ENCODE results near the gene RND2. TPM values are rescaled to one million over a fixed set of nuclear protein-coding genes. Genes with fewer than 3 reads are reported as not detected.

RND2 gene
- total and polyA plus RNA-seq, 2 of the 13 experiments (the other 11 are each of a cell fraction or from before 2014, with no cell fraction given) = 0.05 to 0.11 TPM

DNA sequence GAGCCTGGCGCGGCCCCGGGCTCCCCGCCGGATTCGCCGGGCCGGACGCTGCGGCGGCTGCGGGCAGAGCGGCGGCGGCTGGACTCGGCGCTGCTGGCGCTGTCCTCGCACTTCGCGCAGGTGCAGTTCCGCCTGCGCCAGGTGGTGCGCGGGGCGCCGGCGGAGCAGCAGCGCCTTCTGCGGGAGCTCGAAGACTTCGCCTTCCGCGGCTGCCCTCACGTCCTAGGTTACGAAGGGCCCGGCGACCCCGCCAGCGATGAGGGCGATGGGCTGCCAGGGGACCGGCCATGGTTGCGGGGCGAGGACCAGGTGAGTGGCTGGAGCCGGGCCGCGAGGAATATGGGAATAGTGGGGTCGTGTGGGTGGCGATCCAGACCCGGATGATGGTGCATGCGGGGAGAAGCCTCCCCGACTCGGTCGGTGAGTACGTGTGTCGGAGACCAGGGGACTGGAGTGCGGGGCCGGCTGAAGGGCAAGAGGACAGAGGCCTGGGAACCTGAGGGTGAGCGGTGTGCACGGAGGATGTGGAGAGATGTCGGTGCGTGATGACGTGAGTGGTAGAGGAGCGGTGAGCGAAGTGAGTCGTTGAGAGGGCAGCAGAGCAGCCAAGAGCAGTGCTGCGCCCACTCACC lies 44.1 kb upstream of the RND2 start (continued):
- TF ChIP-seq, protein P1, sequence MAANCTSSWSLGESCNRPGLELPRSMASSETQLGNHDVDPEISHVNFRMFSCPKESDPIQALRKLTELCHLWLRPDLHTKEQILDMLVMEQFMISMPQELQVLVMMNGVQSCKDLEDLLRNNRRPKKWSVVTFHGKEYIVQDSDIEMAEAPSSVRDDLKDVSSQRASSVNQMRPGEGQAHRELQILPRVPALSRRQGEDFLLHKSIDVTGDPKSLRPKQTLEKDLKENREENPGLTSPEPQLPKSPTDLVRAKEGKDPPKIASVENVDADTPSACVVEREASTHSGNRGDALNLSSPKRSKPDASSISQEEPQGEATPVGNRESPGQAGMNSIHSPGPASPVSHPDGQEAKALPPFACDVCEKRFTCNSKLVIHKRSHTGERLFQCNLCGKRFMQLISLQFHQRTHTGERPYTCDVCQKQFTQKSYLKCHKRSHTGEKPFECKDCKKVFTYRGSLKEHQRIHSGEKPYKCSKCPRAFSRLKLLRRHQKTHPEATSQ (CRISPR knock-in tag; IDR thresholded peaks at IDR 0.05; ENCODE audit: borderline replicate concordance) = no peak
- TF ChIP-seq ZNF577 (CRISPR knock-in tag; IDR thresholded peaks at IDR 0.05; ENCODE audit: borderline replicate concordance, low read depth) (no peak), TCF12 (IDR thresholded peaks at IDR 0.05) (no peak), TCF12 (CRISPR knock-in tag; IDR thresholded peaks at IDR 0.05) (no peak), MIER3 (CRISPR knock-in tag; IDR thresholded peaks at IDR 0.05; ENCODE audit: borderline replicate concordance) (peak; percentile 28; the same call in 1 of the 2 replicates), RFXANK (CRISPR knock-in tag; IDR thresholded peaks at IDR 0.05) (no peak), SNRNP70 (IDR thresholded peaks at IDR 0.05; ENCODE audit: low read depth, low read length) (no peak), SIX1 (CRISPR knock-in tag; IDR thresholded peaks at IDR 0.05; ENCODE audit: borderline replicate concordance) (no peak), ZNF7 (CRISPR knock-in tag; IDR thresholded peaks at IDR 0.05) (no peak), ZNF550 (CRISPR knock-in tag; IDR thresholded peaks at IDR 0.05; ENCODE audit: borderline replicate concordance) (no peak), ARNT2 (CRISPR knock-in tag; IDR thresholded peaks at IDR 0.05; ENCODE audit: low read depth) (peak; percentile 94), CC2D1A (CRISPR knock-in tag; IDR thresholded peaks at IDR 0.05) (no peak), ZNF644 (CRISPR knock-in tag; IDR thresholded peaks at IDR 0.05; ENCODE audit: low read depth) (no peak), ZNF547 (CRISPR knock-in tag; IDR thresholded peaks at IDR 0.05) (peak; percentile 84), ZBTB46 (CRISPR knock-in tag; IDR thresholded peaks at IDR 0.05; ENCODE audit: borderline replicate concordance) (no peak), HOMEZ (CRISPR knock-in tag; IDR thresholded peaks at IDR 0.05; ENCODE audit: low read depth) (no peak), IRX3 (CRISPR knock-in tag; IDR thresholded peaks at IDR 0.05; ENCODE audit: borderline replicate concordance, low read depth) (0 out of 2 replicates have a peak, but pooled peaks have one; percentile 37), MEIS1 (CRISPR knock-in tag; IDR thresholded peaks at IDR 0.05; ENCODE audit: borderline replicate concordance) (no peak; the same call in 1 of the 2 replicates), ZBTB8A (CRISPR knock-in tag; IDR thresholded peaks at IDR 0.05; ENCODE audit: borderline replicate concordance, low read depth) (no peak), ZNF317 (CRISPR knock-in tag; IDR thresholded peaks at IDR 0.05) (no peak), U2AF1 (optimal IDR thresholded peaks at IDR 0.05; ENCODE audit: low read depth, low read length) (no peak), GATAD1 (CRISPR knock-in tag; IDR thresholded peaks at IDR 0.05) (peak; percentile 67; the same call in 1 of the 2 replicates), ZNF335 (CRISPR knock-in tag; IDR thresholded peaks at IDR 0.05) (no peak), ZNF563 (CRISPR knock-in tag; IDR thresholded peaks at IDR 0.05) (peak; percentile 95), ZNF83 (CRISPR knock-in tag; IDR thresholded peaks at IDR 0.05; ENCODE audit: borderline replicate concordance) (no peak), SUZ12 (IDR thresholded peaks at IDR 0.05; ENCODE audit: low read depth, low read length) (no peak), ATM (IDR thresholded peaks at IDR 0.05; ENCODE audit: borderline replicate concordance) (no peak)

Data from HepG2 (cell line).